GM23338 (cell line): Measurements from ENCODE around the gene TRAF3. TPM values are rescaled to one million over a fixed set of nuclear protein-coding genes. Genes with fewer than 3 reads are reported as not detected.

ENCODE experiments used
- ATAC-seq: fragments of 200-7000 bp; cut with Tn5 transposase; 3 replicates; pipeline ENCODE4 v1.9.1; 2020
- DNase-seq: peaks from one replicate; pipeline ENCODE4 v3.0.0-alpha.2; 2015; ENCODE audit warnings: low spot score
- H2AFZ ChIP-seq: fragments of 200-600 bp; sonication (generic); 2 replicates; pipeline ENCODE4 v1.8.0; 2016; ENCODE audit warnings: antibody characterized with exemption, mild to moderate bottlenecking, moderate library complexity
- H3F3A ChIP-seq: fragments of 200-600 bp; sonication (generic); replicated peaks from 2 replicates; pipeline ENCODE4 v1.8.0; 2017; ENCODE audit warnings: antibody characterized with exemption, mixed run types, low read depth
- H3K27ac ChIP-seq: fragments of 200-600 bp; sonication (generic); 2 replicates; pipeline ENCODE4 v1.6.1; 2016; ENCODE audit warnings: low read depth
- H3K27me3 ChIP-seq: fragments of 200-600 bp; sonication (generic); 2 replicates; pipeline ENCODE4 v1.8.0; 2016; ENCODE audit warnings: mild to moderate bottlenecking, mixed run types, moderate library complexity; ENCODE audit not compliant: insufficient read depth
- H3K36me3 ChIP-seq: fragments of 200-600 bp; sonication (generic); 2 replicates; pipeline ENCODE4 v1.8.0; 2016; ENCODE audit warnings: mild to moderate bottlenecking; ENCODE audit not compliant: insufficient read depth
- H3K4me1 ChIP-seq: fragments of 200-600 bp; sonication (generic); 2 replicates; pipeline ENCODE4 v1.8.0; 2016; ENCODE audit warnings: mild to moderate bottlenecking, moderate library complexity; ENCODE audit not compliant: insufficient read depth
- H3K4me2 ChIP-seq: fragments of 200-600 bp; sonication (generic); 2 replicates; pipeline ENCODE4 v1.7.1; 2017; ENCODE audit warnings: mixed run types
- H3K4me3 ChIP-seq: fragments of 200-600 bp; sonication (generic); 2 replicates; pipeline ENCODE4 v1.6.1; 2016; ENCODE audit warnings: mixed run types
- H3K79me2 ChIP-seq: fragments of 200-600 bp; sonication (generic); replicated peaks from 2 replicates; pipeline ENCODE4 v1.8.0; 2017; ENCODE audit warnings: mild to moderate bottlenecking; ENCODE audit not compliant: insufficient read depth
- H3K9me2 ChIP-seq: fragments of 200-600 bp; sonication (generic); 2 replicates; pipeline ENCODE4 v1.8.0; 2017; ENCODE audit not compliant: insufficient read depth
- H4K20me1 ChIP-seq: fragments of 200-600 bp; sonication (generic); replicated peaks from 2 replicates; pipeline ENCODE4 v1.8.0; 2017; ENCODE audit warnings: mild to moderate bottlenecking; ENCODE audit not compliant: insufficient read depth
- H3K27ac Mint-ChIP-seq: 2 replicates; pipeline ENCODE4 v1.8.0; 2020; ENCODE audit warnings: inconsistent platforms, mild to moderate bottlenecking, moderate library complexity, mixed read lengths
- H3K27me3 Mint-ChIP-seq: 3 replicates; pipeline ENCODE4 v1.8.0; 2022; ENCODE audit warnings: low read depth, mild to moderate bottlenecking, moderate library complexity, mixed read lengths, inconsistent platforms; ENCODE audit not compliant: insufficient read depth, poor library complexity
- H3K36me3 Mint-ChIP-seq: 3 replicates; pipeline ENCODE4 v1.8.0; 2021; ENCODE audit warnings: low read depth, mild to moderate bottlenecking, inconsistent platforms, moderate library complexity, mixed read lengths
- H3K4me1 Mint-ChIP-seq: 3 replicates; pipeline ENCODE4 v1.8.0; 2020; ENCODE audit warnings: mild to moderate bottlenecking, inconsistent platforms, mixed read lengths
- H3K4me3 Mint-ChIP-seq: 3 replicates; pipeline ENCODE4 v1.8.0; 2021; ENCODE audit warnings: moderate library complexity, mild to moderate bottlenecking, inconsistent platforms, mixed read lengths
- H3K9me3 Mint-ChIP-seq: 3 replicates; pipeline ENCODE4 v1.8.0; 2020; ENCODE audit warnings: moderate library complexity, mild to moderate bottlenecking, inconsistent platforms, mixed read lengths
- CTCF ChIP-seq, 2 experiments: fragments of 200-600 bp in 1 of 2; sonication (generic) in 1 of 2; conservative IDR thresholded peaks; 2 replicates each; pipeline versions ENCODE4 v1.5.1 to v1.6.1; 2016 to 2017; ENCODE audit warnings: antibody characterized with exemption in 2 of 2, low read depth in 2 of 2, mild to moderate bottlenecking in 2 of 2, moderate library complexity in 1 of 2
- ETS1 ChIP-seq: IDR thresholded peaks from 2 replicates; pipeline ENCODE4 v1.6.1; 2016; ENCODE audit warnings: antibody characterized with exemption
- EZH2 ChIP-seq: fragments of 200-600 bp; sonication (generic); IDR thresholded peaks from one replicate; pipeline ENCODE4 v1.8.0; 2017; ENCODE audit warnings: antibody characterized with exemption, mild to moderate bottlenecking, low read depth; ENCODE audit not compliant: unreplicated experiment
- EZH2phosphoT487 ChIP-seq: fragments of 200-600 bp; sonication (generic); IDR thresholded peaks from one replicate; pipeline ENCODE4 v1.8.1; 2018; ENCODE audit warnings: antibody characterized with exemption; ENCODE audit not compliant: unreplicated experiment
- NANOG ChIP-seq: IDR thresholded peaks from 2 replicates; pipeline ENCODE4 v1.6.1; 2016; ENCODE audit warnings: antibody characterized with exemption, borderline replicate concordance
- POLR2AphosphoS5 ChIP-seq: IDR thresholded peaks from 2 replicates; pipeline ENCODE4 v1.6.1; 2016; ENCODE audit warnings: antibody characterized with exemption, low read depth
- ZNF462 ChIP-seq: fragments of 250-450 bp; sonication (Bioruptor Pico); IDR thresholded peaks from 2 replicates; pipeline ENCODE4 v1.5.0; 2020; ENCODE audit warnings: mild to moderate bottlenecking, moderate library complexity
- polyA plus RNA-seq: library from polyadenylated mRNA; unstranded; fragments of >200 nt; fragmentation: Nextera tagmentation; extraction: Ambion mirVana; gene quantifications from 2 replicates; pipeline ENCODE4 v1.2.1, GENCODE V29; 2016
- total RNA-seq: library from RNA; depleted of rRNA; stranded (reverse); fragments of >200 nt; shearing (Covaris generic); gene quantifications from 2 replicates; pipeline ENCODE4 v1.2.3, GENCODE V29; 2014

The TRAF3 gene
- total and polyA plus RNA-seq, 2 experiments from 2014 or later = 3.7 to 9.3 TPM

GRCh38 chr14:102882226-102882906 lies 105.1 kb downstream of the TRAF3 start (continued):
- TF ChIP-seq ZNF462 (CRISPR knock-in tag) = no peak

GRCh38 chr14:102883089-102883541 lies 105.9 kb downstream of the TRAF3 start:
- H3K4me1 ChIP-seq = no peaks in the 10 kb centered on the region
- H3F3A ChIP-seq = no peaks in the 10 kb centered on the region
- no peak overlapping the region for H3K27ac ChIP-seq
- no peaks in the 10 kb centered on the region for H3K36me3 Mint-ChIP-seq
- no peaks in the 10 kb centered on the region for H3K9me2 ChIP-seq
- H3K36me3 ChIP-seq = no peaks in the 10 kb centered on the region
- no peak overlapping the region for H2AFZ ChIP-seq
- no peak overlapping the region for H3K4me3 Mint-ChIP-seq
- no peak overlapping the region for H3K4me2 ChIP-seq
- TF ChIP-seq EZH2 (no peak), POLR2AphosphoS5 (no peak)
- H3K4me1 Mint-ChIP-seq = no peaks in the 10 kb centered on the region
- no peaks in the 10 kb centered on the region for H3K27me3 ChIP-seq
- H3K9me3 Mint-ChIP-seq = no peaks in the 10 kb centered on the region
- no peak for ATAC-seq
- peaks cover 2% of the 10 kb centered on the region for H3K27me3 Mint-ChIP-seq
- H3K79me2 ChIP-seq = no peaks in the 10 kb centered on the region
- no peaks in the 10 kb centered on the region for H4K20me1 ChIP-seq
- DNase-seq = no peak
- H3K27ac Mint-ChIP-seq = no peak overlapping the region
- H3K4me3 ChIP-seq = no peak overlapping the region

- Histone ChIP-seq H3K27me3 (no peaks in the 10 kb centered on the region), H3K4me1 (no peaks in the 10 kb centered on the region), H3K36me3 (no peaks in the 10 kb centered on the region), H3K27ac (no peak overlapping the region), H2AFZ (no peak overlapping the region), H3K79me2 (no peaks in the 10 kb centered on the region), H3K4me2 (no peak overlapping the region), H3F3A (no peaks in the 10 kb centered on the region), H3K4me3 (no peak overlapping the region), H3K9me2 (no peaks in the 10 kb centered on the region), H4K20me1 (no peaks in the 10 kb centered on the region)
- Mint-ChIP-seq H3K36me3 (no peaks in the 10 kb centered on the region), H3K9me3 (no peaks in the 10 kb centered on the region), H3K27me3 (peaks cover 2% of the 10 kb centered on the region), H3K27ac (no peak overlapping the region), H3K4me1 (no peaks in the 10 kb centered on the region), H3K4me3 (no peak overlapping the region)
- DNase-seq (no peak), ATAC-seq (no peak)
- TF ChIP-seq ETS1 = no peak
- TF ChIP-seq CTCF (conservative IDR thresholded peaks at IDR 0.05; ENCODE audit: low read depth in 2 of 2) = no peak
- TF ChIP-seq EZH2phosphoT487 = no peak
- no peak for TF ChIP-seq NANOG
Measured at GRCh38 chr14:102883554-102883953, 106.3 kb downstream of the TRAF3 start.
